Neural progenitor cell (in vitro differentiated cells): ENCODE measurements around the gene SFSWAP. TPM values are rescaled to one million over a fixed set of nuclear protein-coding genes. Genes with fewer than 3 reads are reported as not detected.
"Not testable (repeated sequence)": the region's sequence is repeated elsewhere in the genome, so short reads cannot be mapped to it uniquely, and the experiment has no call there.

ENCODE experiments used
- DNase-seq: peaks from one replicate; pipeline ENCODE4 v3.0.0-alpha.2; 2016; ENCODE audit warnings: low spot score
- H2AFZ ChIP-seq: fragments of 200-600 bp; sonication (generic); replicated peaks from 2 replicates; pipeline ENCODE4 v1.6.1; 2016; ENCODE audit warnings: antibody characterized with exemption
- H3F3A ChIP-seq: fragments of 200-600 bp; sonication (generic); 2 replicates; pipeline ENCODE4 v1.6.1; 2016; ENCODE audit warnings: antibody characterized with exemption, low read depth
- H3K27ac ChIP-seq: fragments of 200-600 bp; sonication (generic); 2 replicates; pipeline ENCODE4 v1.5.1; 2016; ENCODE audit warnings: mild to moderate bottlenecking
- H3K27me3 ChIP-seq: fragments of 200-600 bp; sonication (generic); 2 replicates; pipeline ENCODE4 v1.6.1; 2016; ENCODE audit warnings: mild to moderate bottlenecking, moderate library complexity
- H3K36me3 ChIP-seq: fragments of 200-600 bp; sonication (generic); 2 replicates; pipeline ENCODE4 v1.5.1; 2016
- H3K4me1 ChIP-seq: fragments of 200-600 bp; sonication (generic); 2 replicates; pipeline ENCODE4 v1.6.1; 2016; ENCODE audit warnings: mixed run types
- H3K4me2 ChIP-seq: fragments of 200-600 bp; sonication (generic); 2 replicates; pipeline ENCODE4 v1.6.1; 2016
- H3K4me3 ChIP-seq: fragments of 200-600 bp; sonication (generic); 2 replicates; pipeline ENCODE4 v1.5.1; 2016
- H3K79me2 ChIP-seq: fragments of 200-600 bp; sonication (generic); 2 replicates; pipeline ENCODE4 v1.6.1; 2016; ENCODE audit warnings: low read depth
- H3K9ac ChIP-seq: fragments of 200-600 bp; sonication (generic); 2 replicates; pipeline ENCODE4 v1.6.1; 2016
- H3K9me3 ChIP-seq: fragments of 200-600 bp; sonication (generic); 2 replicates; pipeline ENCODE4 v1.5.1; 2016; ENCODE audit warnings: low read depth
- H4K20me1 ChIP-seq: fragments of 200-600 bp; sonication (generic); 2 replicates; pipeline ENCODE4 v1.6.1; 2016; ENCODE audit warnings: low read depth
- H3K27ac Mint-ChIP-seq: 3 replicates; pipeline ENCODE4 v1.8.0; 2021; ENCODE audit warnings: mixed read lengths
- H3K27me3 Mint-ChIP-seq: 2 replicates; pipeline ENCODE4 v1.8.0; 2022; ENCODE audit warnings: low read depth, mild to moderate bottlenecking, inconsistent platforms, moderate library complexity, mixed read lengths; ENCODE audit not compliant: insufficient read depth
- H3K36me3 Mint-ChIP-seq: 3 replicates; pipeline ENCODE4 v1.8.0; 2021; ENCODE audit warnings: mixed read lengths
- H3K4me1 Mint-ChIP-seq: 3 replicates; pipeline ENCODE4 v1.8.0; 2021; ENCODE audit warnings: mixed read lengths
- H3K4me3 Mint-ChIP-seq: 3 replicates; pipeline ENCODE4 v1.8.0; 2021; ENCODE audit warnings: mild to moderate bottlenecking, moderate library complexity, mixed read lengths
- H3K9me3 Mint-ChIP-seq: 3 replicates; pipeline ENCODE4 v1.8.0; 2020; ENCODE audit warnings: mixed read lengths
- EZH2 ChIP-seq: fragments of 200-600 bp; sonication (generic); IDR thresholded peaks from 2 replicates; pipeline ENCODE4 v1.6.1; 2017; ENCODE audit warnings: antibody characterized with exemption, mild to moderate bottlenecking, moderate library complexity
- EZH2phosphoT487 ChIP-seq: fragments of 200-600 bp; sonication (generic); IDR thresholded peaks from 2 replicates; pipeline ENCODE4 v1.6.1; 2017; ENCODE audit warnings: antibody characterized with exemption
- total RNA-seq: library from RNA; depleted of rRNA; stranded (reverse); fragments of >200 nt; gene quantifications from 2 replicates; pipeline ENCODE4 v1.2.3, GENCODE V29; 2015; ENCODE audit warnings: low replicate concordance
- TF ChIP-seq, protein P1 (sequence below): fragments of 200-600 bp; sonication (generic); IDR thresholded peaks from 2 replicates; pipeline ENCODE4 v1.5.1; 2017; ENCODE audit warnings: antibody characterized with exemption, mild to moderate bottlenecking

SFSWAP gene
- total RNA-seq, 1 donor from 2014 or later = 37.0 TPM

DNA sequence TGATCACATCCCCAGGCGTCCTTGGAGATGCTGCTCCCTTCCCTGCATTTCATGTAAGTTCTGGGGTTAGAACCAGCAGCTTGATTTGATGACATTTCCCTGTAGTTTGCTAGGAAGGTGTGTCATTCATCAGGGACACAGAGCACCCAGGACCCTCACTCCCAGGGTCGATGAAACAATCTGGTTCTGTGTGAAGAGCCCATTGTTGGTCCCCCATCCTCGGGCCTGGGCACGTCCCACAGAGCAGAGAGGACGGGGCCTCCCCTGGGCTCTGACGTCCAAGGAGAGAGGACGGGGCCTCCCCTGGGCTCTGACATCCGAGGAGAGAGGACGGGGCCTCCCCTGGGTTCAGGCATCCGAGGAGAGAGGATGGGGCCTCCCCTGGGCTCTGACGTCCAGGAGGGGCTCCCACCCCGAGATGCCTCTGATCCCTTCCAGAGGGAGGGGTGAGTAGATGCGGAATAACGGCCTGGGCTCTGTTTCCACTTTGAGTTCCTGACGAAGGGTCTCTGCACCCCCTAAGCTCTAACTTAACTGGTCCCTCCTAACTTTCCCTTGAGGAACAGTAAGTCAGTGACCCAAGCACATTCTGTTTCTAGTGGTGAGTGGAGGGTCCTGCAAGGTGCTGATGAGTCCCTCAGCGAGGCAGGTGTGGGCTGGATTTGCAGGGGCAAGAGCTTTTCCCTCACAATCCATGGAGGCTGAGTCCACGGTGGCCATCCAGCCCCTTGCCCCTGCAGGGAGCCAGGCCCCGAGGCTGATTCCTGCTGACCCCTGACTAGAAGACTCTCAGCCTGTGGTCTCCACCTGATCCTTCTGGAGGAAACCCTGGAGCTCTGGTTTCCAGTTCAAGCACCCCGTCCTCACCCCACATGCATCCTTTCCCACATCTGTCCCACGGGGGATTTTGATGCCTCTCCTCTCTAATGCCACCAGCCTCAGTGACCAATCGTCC lies 35.5 kb upstream of the SFSWAP start:
- H3F3A ChIP-seq = no peaks in the 10 kb centered on the region
- no peak overlapping the region for H3K4me3 ChIP-seq
- no peaks in the 10 kb centered on the region for H3K27me3 ChIP-seq
- H3K79me2 ChIP-seq = no peaks in the 10 kb centered on the region
- H3K4me2 ChIP-seq = no peak overlapping the region
- Mint-ChIP-seq H3K27me3 (peaks cover 15% of the 10 kb centered on the region), H3K4me1 (peaks cover 2% of the 10 kb centered on the region), H3K36me3 (no peaks in the 10 kb centered on the region), H3K9me3 (peaks cover 6% of the 10 kb centered on the region), H3K27ac (no peak overlapping the region), H3K4me3 (no peak overlapping the region)
- H3K9me3 ChIP-seq = no peaks in the 10 kb centered on the region
- no peaks in the 10 kb centered on the region for H3K4me1 ChIP-seq
- H3K9ac ChIP-seq = no peak overlapping the region
- H3K27ac ChIP-seq = no peak overlapping the region
- no peaks in the 10 kb centered on the region for H4K20me1 ChIP-seq
- no peak overlapping the region for H2AFZ ChIP-seq
- DNase-seq = no peak
- no peaks in the 10 kb centered on the region for H3K36me3 ChIP-seq
- no peak for TF ChIP-seq EZH2
- no peak for TF ChIP-seq EZH2phosphoT487
- TF ChIP-seq, protein P1, sequence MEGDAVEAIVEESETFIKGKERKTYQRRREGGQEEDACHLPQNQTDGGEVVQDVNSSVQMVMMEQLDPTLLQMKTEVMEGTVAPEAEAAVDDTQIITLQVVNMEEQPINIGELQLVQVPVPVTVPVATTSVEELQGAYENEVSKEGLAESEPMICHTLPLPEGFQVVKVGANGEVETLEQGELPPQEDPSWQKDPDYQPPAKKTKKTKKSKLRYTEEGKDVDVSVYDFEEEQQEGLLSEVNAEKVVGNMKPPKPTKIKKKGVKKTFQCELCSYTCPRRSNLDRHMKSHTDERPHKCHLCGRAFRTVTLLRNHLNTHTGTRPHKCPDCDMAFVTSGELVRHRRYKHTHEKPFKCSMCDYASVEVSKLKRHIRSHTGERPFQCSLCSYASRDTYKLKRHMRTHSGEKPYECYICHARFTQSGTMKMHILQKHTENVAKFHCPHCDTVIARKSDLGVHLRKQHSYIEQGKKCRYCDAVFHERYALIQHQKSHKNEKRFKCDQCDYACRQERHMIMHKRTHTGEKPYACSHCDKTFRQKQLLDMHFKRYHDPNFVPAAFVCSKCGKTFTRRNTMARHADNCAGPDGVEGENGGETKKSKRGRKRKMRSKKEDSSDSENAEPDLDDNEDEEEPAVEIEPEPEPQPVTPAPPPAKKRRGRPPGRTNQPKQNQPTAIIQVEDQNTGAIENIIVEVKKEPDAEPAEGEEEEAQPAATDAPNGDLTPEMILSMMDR = no peak

DNA sequence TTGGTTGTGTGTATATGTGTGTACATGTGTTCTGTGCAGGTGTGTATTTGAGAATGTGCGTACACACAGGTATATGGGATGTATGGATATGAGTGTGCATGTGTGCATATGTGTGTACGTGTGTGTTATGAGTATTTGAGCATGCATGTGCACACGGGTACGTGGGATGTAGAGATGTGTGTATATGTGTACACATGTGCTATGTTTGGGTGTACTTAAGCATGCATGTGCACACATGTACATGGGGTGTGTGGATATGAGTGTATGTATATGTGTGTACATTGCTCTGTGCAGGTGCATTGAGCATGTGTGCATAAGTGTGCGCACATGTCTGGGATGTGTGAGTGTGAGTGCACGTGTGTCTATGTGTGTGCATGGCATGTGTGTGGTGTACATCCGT lies 34.3 kb upstream of the SFSWAP start:
- no peaks in the 10 kb centered on the region for H3K9me3 ChIP-seq
- Mint-ChIP-seq H3K27ac (no peak overlapping the region), H3K4me1 (peaks cover 2% of the 10 kb centered on the region), H3K4me3 (peak overlapping the region; percentile 19), H3K27me3 (peaks cover 15% of the 10 kb centered on the region), H3K36me3 (no peaks in the 10 kb centered on the region), H3K9me3 (peaks cover 6% of the 10 kb centered on the region)
- no peaks in the 10 kb centered on the region for H3K36me3 ChIP-seq
- H4K20me1 ChIP-seq = no peaks in the 10 kb centered on the region
- H3K4me3 ChIP-seq = no peak overlapping the region
- no peak overlapping the region for H3K9ac ChIP-seq
- H3F3A ChIP-seq = no peaks in the 10 kb centered on the region
- no peaks in the 10 kb centered on the region for H3K27me3 ChIP-seq
- TF ChIP-seq EZH2 = no peak
- TF ChIP-seq, protein P1 = no peak
- TF ChIP-seq EZH2phosphoT487 = no peak
- H3K27ac ChIP-seq = no peak overlapping the region
- DNase-seq = no peak
- H3K4me2 ChIP-seq = no peak overlapping the region
- no peaks in the 10 kb centered on the region for H3K4me1 ChIP-seq
- H2AFZ ChIP-seq = no peak overlapping the region
- no peaks in the 10 kb centered on the region for H3K79me2 ChIP-seq

DNA sequence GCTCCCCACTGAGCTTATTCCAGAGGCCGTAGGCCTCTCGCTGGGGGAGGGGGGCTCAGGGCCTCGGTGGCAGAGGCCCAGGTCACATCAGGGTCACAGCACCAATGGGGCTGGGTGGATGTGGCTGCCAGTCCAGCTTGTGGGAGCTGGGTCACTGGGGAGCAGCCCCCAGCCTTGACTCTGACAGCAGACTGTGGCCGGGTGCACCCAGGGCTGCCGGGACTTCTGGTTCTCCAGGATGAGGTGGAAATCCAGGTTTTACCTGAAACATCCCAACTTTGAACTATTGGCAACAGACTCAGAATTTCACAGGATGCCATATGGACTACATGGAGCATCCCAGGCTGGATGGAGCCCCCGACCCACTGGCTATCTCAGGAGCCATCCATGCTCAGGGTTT lies 33.8 kb upstream of the SFSWAP start:
- not testable (repeated sequence) for H3K27ac Mint-ChIP-seq, H3K79me2 ChIP-seq, H3K36me3 ChIP-seq, H3K4me3 ChIP-seq, H3K4me3 Mint-ChIP-seq, H3K27me3 ChIP-seq, H3K9me3 Mint-ChIP-seq, H2AFZ ChIP-seq, H3K4me2 ChIP-seq, H3K9ac ChIP-seq, H3K27ac ChIP-seq, H4K20me1 ChIP-seq, H3K4me1 Mint-ChIP-seq, H3K9me3 ChIP-seq, DNase-seq, H3K4me1 ChIP-seq, H3F3A ChIP-seq, H3K36me3 Mint-ChIP-seq
- H3K27me3 Mint-ChIP-seq = peaks cover 15% of the 10 kb centered on the region

DNA sequence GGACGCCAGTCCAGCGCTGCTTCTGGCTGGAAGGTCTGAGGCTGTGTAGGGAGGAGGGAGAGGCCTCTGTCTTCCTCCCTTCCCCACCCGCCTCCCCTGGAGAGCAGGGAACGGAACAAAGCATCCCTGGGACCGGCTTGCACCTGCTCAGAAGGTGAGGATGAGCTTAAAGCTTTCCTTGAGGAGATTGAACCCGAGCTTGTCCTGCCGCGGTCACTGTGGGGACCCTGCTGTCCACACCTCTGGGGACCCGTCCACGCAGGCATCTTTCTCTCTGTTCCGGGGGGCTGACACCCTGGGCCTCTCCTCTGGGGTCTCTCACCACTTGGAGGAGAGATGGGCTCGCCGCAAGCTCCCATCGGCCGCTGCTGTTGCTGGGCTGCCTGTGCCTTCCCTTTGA lies 33.2 kb upstream of the SFSWAP start:
- H3K79me2 ChIP-seq = no peaks in the 10 kb centered on the region
- peaks cover 17% of the 10 kb centered on the region for H3K27me3 Mint-ChIP-seq

DNA sequence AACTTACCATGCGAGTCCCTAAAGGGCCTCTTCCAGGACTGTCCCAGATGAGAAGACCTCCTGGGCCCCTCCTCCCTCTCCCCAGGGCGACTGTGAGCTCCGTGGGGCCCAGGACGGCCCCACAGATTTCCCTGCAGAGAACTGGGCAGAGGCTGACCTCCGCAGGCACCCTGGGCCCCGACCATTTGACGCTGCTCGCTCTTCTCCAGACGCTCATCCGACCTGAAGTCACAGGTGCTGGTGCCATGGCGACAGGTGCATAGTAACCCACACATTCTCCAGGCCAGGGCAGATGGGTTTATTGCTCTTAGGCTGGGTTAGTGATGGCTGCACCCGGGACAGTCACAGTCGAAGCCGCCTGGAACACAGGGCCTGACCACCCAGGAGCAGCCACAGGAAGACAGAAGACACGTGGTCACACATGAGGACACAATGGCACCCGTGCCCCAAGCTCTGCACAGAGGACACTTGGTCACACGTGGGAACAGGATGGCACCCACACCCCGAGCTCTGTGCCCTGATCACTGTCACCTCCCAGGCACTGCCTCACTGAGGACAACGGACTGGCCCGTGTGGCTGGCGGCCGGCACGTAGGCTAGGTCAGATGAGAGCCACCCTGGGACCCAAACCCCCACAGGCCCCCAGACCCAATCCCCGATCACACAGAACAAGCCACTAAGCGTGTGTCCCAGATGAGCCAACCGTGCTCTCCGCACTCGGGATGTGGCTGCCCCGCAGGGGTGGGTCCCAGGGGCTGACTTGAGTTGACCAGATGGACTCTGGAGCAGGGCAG lies 32.3 kb upstream of the SFSWAP start:
- not testable (repeated sequence) for H3K27ac ChIP-seq, H3K79me2 ChIP-seq, H3K4me1 Mint-ChIP-seq, H3K36me3 Mint-ChIP-seq, H3K9ac ChIP-seq, H3K27ac Mint-ChIP-seq, H3K4me3 ChIP-seq, H3K27me3 ChIP-seq, H3K4me2 ChIP-seq, H3K9me3 ChIP-seq, H3K4me1 ChIP-seq, H3K36me3 ChIP-seq, H3F3A ChIP-seq, DNase-seq, H3K4me3 Mint-ChIP-seq, H4K20me1 ChIP-seq, H2AFZ ChIP-seq, H3K9me3 Mint-ChIP-seq
- H3K27me3 Mint-ChIP-seq = peaks cover 20% of the 10 kb centered on the region

More for the DNA sequence above, 33.2 kb upstream of the SFSWAP start:
- Histone ChIP-seq H2AFZ (no peak overlapping the region), H3K4me3 (no peak overlapping the region), H3K27me3 (no peaks in the 10 kb centered on the region), H3K9me3 (no peaks in the 10 kb centered on the region), H3K4me2 (no peak overlapping the region), H3F3A (no peaks in the 10 kb centered on the region), H3K4me1 (no peaks in the 10 kb centered on the region), H3K9ac (no peak overlapping the region), H3K36me3 (no peaks in the 10 kb centered on the region), H4K20me1 (no peaks in the 10 kb centered on the region), H3K27ac (no peak overlapping the region)
- Mint-ChIP-seq H3K4me3 (no peak overlapping the region), H3K4me1 (peaks cover 4% of the 10 kb centered on the region), H3K27ac (no peak overlapping the region), H3K36me3 (no peaks in the 10 kb centered on the region), H3K9me3 (peaks cover 6% of the 10 kb centered on the region)
- TF ChIP-seq, protein P1 = no peak
- no peak for TF ChIP-seq EZH2phosphoT487
- no peak for TF ChIP-seq EZH2
- DNase-seq = no peak
